Umbilical cord (tissue), 1 donor: Measurements from ENCODE around the gene KIR3DL2. TPM values are rescaled to one million over a fixed set of nuclear protein-coding genes. Genes with fewer than 3 reads are reported as not detected.

Experiments
- total RNA-seq: library from RNA; depleted of rRNA; stranded (reverse); fragments of >200 nt; gene quantifications from one replicate; pipeline ENCODE4 v1.2.3, GENCODE V29; 2014; ENCODE audit warnings: low replicate concordance; ENCODE audit not compliant: insufficient read depth

KIR3DL2 gene
- total RNA-seq, 1 donor from 2014 or later, result 0.72 TPM

Other genes starting within 250 kb of the KIR3DL2 start
- 0.72 TPM for gene LILRB1, start 220.0 kb upstream of the KIR3DL2 start, total RNA-seq
- gene LILRB4, start 187.5 kb upstream of the KIR3DL2 start, total RNA-seq, result 4.6 TPM
- 0.24 TPM for gene KIR3DL3, start 126.0 kb upstream of the KIR3DL2 start, total RNA-seq
- gene KIR2DL3, start 111.9 kb upstream of the KIR3DL2 start, total RNA-seq, result 1.7 TPM
- gene KIR2DL1, start 80.7 kb upstream of the KIR3DL2 start, total RNA-seq, result not detected
- gene KIR2DL4, start 46.8 kb upstream of the KIR3DL2 start, total RNA-seq, result not detected
- 1.7 TPM for gene KIR3DL1, start 34.0 kb upstream of the KIR3DL2 start, total RNA-seq
- gene KIR2DS4, start 17.8 kb upstream of the KIR3DL2 start, total RNA-seq, result 0.72 TPM
- not detected for gene FCAR, start 23.8 kb downstream of the KIR3DL2 start, total RNA-seq
- gene NCR1, start 55.7 kb downstream of the KIR3DL2 start, total RNA-seq, result not detected
- 0.24 TPM for gene NLRP7, start 97.1 kb downstream of the KIR3DL2 start, total RNA-seq
- 9.6 TPM for gene NLRP2, start 115.9 kb downstream of the KIR3DL2 start, total RNA-seq
- gene GP6, start 187.8 kb downstream of the KIR3DL2 start, total RNA-seq, result not detected
- gene RDH13, start 212.7 kb downstream of the KIR3DL2 start, total RNA-seq, result 17.3 TPM
- gene EPS8L1, start 225.4 kb downstream of the KIR3DL2 start, total RNA-seq, result 5.8 TPM